PFSK-1 (cell line): Measurements from ENCODE around the gene CARD19.

Experiments
- FOXP2 ChIP-seq: optimal IDR thresholded peaks from 2 replicates; pipeline ENCODE3; 2011; ENCODE audit warnings: borderline replicate concordance, control low read depth, inconsistent platforms; ENCODE audit not compliant: insufficient read depth; ENCODE audit errors: extremely low read length, extremely low read depth
- POLR2AphosphoS5 ChIP-seq: IDR thresholded peaks from 2 replicates; pipeline ENCODE4 v1.6.1; 2012; ENCODE audit warnings: low read depth, mild to moderate bottlenecking, control low read depth, low read length, moderate library complexity
- REST ChIP-seq, 2 experiments: IDR thresholded peaks; 2 replicates each; pipeline versions ENCODE4 v1.6.1 to v1.8.0; 2011 to 2012; ENCODE audit warnings: low read depth in 2 of 2, low read length in 2 of 2, control low read depth in 1 of 2, inconsistent platforms in 1 of 2, mild to moderate bottlenecking in 1 of 2, moderate library complexity in 1 of 2; ENCODE audit not compliant: insufficient read depth in 1 of 2
- SIN3A ChIP-seq: IDR thresholded peaks from 2 replicates; pipeline ENCODE4 v1.6.1; 2012; ENCODE audit warnings: mild to moderate bottlenecking, low read length, moderate library complexity, borderline replicate concordance; ENCODE audit not compliant: insufficient read depth
- TAF1 ChIP-seq: IDR thresholded peaks from 2 replicates; pipeline ENCODE4 v1.6.1; 2012; ENCODE audit warnings: low read length, control low read depth, borderline replicate concordance; ENCODE audit not compliant: insufficient read depth

- no peak for TF ChIP-seq POLR2AphosphoS5
- TF ChIP-seq TAF1: no peak
- no peak for TF ChIP-seq REST (IDR thresholded peaks at IDR 0.05; ENCODE audit: insufficient read depth in 1 of 2, low read depth in 2 of 2, low read length in 2 of 2)
- TF ChIP-seq SIN3A: no peak
- TF ChIP-seq FOXP2: no peak
Observed at GRCh38 chr9:93093127-93093876, 2.7 kb upstream of the CARD19 start.
